ENCODE results near the gene ZMIZ1.

ZMIZ1 gene

DNA sequence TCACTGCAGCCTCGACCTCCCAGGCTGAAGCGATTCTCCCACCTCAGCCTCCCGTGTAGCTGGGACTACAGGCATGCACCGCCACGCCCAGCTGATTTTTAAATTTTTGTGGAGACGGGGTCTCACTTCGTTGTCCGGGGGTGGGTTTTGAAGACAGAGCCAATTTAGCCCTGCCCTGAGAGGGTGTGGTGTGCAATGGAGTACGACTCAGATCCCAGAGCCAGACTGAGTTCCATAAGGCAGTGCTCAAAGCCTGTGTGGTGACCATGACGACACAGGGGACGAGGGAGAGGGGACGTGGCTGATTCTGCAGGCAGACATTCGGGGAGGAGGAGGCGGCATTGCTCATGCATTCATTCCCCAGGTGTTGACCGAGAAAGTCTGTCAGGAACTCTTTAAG, 72.1 kb downstream of the ZMIZ1 start:
- no peak for DNase-seq

DNA sequence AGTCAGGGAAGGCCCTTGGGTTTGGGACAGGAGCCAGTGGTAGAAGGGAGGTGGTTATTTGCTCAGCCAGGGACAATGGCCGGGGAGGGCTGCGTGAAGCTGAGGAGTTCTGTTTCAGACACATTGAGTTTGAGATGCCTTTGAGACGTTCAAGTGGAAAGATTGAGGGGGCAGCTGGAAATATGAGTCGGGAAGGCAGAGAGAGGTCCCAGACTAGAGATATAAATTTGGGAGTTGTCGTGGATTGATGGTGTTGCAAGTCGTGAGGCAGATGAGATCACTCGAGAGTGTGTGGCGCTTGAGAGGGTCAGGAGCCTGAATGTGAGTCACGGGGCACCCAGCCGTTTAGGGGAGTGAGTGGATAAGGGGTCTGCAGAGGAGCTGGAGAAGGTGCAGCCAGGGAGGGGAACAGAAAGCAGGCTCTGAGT, 73.3 kb downstream of the ZMIZ1 start:
- DNase-seq: peak; percentile 43

DNA sequence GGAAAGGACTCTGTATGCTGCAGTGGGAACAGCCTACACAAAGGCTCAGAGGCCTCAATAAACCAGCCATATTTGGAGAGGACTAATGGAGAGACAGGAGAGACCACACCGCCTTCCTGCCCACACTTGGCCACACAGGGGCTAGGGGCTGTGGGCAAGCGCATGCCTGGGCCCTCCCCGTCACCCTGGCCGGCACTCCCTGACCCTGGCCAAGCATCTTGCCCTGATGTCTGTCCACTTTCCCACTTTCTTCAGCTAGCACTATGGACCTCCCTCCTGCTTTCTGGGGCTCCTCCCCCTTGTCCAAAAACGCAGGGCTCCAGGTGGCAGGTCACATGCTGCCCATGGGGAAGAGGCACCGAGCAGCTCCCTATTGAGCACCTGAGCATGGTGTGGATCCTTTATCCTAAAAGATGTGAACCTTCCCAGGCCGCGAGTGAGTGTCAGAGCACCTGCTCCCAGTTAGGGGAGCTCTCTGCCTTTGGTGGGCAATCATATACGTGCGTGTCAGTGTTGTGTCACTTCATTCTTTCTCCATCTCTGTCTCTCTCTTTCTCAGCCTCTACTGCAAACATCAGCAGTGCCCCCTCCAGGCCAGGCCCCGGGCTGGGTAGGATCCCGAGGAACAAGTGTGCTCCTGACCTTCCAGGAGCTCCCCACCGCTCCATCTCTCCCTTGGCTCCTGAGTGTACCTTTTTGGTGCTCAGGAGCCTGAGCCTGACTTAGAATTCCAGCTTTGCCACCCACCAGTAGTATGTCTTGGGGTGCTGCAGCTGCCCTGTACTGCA, 74.0 kb downstream of the ZMIZ1 start:
- no peak for DNase-seq

DNA sequence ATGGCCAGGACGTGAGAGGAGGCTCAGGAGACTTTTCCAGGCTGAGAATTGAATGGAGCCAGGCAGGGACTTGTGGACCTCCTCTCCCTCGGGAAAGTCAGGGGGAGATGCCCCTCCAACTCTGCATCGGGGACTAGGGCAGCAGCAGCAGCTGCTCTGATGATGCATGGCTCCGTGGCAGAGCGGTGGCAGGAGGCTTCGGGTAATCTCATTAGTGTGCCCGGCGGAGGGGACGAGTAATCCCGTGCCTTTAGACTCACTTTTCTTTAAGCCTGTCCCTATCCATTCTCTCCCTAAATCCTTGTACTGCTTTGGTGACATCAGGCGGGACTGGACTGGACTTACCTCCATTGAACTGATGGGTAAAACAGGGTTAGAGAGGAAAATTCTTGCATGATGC, 75.1 kb downstream of the ZMIZ1 start:
- no peak for DNase-seq

DNA sequence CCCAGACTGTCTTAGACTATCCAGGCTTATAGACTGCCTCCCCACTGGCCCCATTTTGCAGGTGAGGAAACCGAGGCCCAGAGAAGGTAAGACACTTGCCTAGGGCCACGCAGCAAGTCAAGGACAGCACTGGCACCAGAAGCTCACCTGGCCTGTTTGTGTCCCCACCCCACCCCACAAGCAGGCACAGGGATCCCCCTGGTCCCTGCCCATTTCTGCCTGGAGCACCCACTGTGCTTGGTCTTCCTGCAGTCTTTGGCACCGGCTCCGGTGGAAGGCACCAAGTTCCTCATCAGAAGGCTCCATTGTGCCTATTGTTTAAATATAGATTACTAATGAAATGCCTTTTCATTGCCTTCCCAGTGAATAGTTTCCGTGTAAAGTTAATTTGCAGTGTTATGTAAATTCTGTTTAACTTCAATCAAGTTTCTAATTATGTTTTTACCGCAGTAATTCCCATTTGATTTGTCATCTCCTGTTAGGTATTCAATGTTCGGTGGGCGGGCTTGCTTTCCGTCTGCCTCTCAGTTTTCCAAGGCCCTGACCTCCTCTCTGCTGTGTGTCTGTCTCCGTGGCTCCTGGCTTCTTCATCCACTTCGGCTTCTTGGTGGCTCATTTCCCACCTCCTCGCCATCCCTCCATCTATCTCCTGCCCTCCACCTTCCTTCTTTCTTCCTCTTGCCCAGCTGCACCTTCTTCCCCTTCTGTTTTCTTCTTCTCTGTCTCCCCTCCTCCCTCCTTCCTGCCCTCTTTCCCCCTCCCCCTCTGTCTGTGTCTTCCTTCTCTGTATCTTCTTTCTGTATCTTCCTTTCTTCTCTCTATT, 75.8 kb downstream of the ZMIZ1 start:
- no peak for DNase-seq

DNA sequence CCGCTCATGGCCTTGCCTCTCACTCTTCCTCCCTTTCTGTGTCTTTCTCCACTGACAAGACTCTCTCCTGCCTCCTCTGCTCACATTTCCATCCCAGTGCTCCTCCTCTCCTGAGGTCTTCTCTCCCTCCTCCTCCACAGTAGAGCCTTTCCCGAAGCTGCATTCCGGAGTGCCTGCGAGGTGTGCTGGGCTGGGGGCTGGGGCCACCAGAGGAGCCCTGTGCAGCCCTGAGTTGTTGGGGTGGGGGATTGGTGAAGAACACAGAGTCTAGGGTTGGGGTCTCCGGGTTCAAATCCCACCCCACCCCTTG, 76.4 kb downstream of the ZMIZ1 start:
- no peak for DNase-seq

DNA sequence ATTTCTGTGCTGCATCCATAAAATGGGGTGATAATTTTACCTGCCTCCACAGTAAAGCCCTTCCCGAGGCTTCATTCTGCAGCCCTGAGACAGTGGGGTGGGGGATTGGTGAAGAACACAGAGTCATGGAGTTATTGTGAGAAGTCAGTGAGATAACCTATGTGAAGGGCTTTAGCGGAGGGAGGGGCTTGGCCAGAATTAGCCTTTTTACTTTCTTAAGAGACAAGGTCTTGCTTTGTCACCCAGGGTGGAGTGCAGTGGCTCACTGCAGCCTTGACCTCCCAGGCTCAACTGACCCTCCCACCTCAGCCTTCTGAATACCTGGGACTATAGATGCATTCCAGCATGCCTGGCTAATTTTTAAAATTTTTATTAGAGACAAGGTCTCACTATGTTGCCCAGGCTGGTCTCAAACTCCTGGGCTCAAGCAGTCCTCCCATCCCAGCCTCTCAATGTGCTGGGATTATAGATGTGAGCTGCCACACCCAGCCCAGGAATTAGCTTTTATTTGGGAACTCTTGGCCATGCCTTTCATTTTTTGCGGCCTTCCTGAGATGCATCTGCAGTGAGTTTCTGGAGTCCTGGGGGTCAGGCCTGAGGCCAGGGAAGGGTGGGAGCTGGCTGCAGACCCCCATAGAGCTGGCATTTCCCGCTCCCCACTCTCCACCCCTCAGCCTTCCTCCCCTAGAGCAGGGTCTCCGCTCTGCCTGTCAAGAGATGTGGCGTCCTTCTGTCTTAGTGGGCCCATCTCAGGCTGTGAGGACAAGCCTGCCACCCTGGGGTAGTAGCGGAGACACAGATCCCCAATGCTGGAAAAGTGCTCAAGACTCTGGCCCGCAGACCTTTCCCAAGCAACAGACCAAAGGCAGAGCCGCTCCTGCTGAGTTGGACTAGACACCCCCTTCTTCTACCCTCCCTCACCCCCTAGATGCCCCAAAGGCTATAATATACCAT, 77.0 kb downstream of the ZMIZ1 start:
- no peak for DNase-seq

DNA sequence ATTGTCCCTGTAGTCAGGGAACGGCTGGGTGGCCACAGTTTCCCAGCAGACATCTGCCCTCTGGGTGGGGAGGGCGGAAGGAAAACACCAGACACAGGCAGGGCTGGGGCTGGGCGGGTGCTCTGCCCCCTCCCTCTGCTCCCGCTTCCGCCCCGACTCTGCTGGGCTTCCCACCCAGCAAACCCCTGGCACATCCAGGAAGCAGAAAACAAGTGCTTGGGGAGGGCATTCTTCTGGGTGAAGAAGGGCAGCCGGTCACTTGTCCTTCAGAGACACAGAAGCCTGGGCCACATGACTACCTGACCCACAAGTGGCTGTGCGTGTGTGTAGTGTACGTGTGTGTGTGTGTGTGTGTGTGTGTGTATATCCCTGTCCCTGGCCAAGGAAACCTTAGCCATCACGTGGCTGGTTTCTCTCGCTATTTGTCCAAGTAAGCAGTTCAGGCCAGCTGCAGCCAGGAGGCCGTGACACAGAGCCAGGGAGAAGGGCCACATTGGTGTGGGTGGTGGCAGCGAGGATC, 77.9 kb downstream of the ZMIZ1 start:
- no peak for DNase-seq

DNA sequence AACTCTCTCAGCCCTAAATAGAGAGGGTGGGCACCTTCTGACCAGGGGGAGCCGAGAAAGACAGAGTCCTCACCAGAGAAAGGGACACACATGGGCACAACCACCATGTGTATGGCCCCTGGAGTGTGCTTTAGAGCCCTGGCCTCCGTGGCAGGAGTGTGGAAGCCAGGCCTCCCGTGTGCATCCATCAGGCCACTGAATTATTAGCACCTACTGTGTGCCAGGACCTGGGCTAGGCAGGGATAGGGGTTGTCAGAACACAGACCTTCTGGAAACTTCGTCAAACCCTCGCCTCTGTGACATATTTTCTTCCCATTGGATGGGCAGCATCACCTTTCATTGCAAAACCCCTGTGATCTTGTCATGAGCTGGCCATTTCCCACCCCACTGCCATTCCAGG, 78.5 kb downstream of the ZMIZ1 start:
- DNase-seq: no peak

DNA sequence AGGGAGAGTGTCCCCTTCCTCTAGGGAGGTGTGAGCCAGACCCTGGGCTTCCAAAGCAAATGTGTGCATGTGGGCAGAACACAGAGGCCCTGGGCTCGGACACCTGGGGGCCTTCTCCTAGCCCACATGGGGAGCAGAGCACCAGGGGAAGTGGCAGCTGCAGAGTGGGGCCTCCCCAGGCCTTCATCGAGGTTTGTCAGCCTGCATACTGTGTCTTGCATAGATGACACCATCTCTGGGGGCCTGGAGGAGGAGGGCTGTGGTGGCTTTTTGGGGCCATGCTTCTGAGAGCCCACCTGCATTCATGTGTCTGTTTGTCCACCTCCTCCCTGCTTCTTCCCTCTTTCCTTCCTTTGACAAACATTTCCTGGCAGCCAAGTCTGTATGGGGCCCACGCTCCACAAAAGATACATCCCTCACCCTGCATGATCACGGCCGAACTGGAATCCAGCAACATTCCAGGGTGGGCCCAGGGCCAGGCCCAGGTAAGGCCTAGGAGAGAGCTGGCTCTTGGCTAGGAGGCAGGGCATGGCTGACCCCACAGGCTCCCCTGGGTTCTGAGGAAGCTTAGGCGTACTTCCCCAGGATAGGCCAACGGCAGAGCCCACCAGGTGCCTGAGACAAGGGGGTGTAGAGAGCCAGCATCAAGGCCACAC, 79.2 kb downstream of the ZMIZ1 start:
- no peak for DNase-seq

DNA sequence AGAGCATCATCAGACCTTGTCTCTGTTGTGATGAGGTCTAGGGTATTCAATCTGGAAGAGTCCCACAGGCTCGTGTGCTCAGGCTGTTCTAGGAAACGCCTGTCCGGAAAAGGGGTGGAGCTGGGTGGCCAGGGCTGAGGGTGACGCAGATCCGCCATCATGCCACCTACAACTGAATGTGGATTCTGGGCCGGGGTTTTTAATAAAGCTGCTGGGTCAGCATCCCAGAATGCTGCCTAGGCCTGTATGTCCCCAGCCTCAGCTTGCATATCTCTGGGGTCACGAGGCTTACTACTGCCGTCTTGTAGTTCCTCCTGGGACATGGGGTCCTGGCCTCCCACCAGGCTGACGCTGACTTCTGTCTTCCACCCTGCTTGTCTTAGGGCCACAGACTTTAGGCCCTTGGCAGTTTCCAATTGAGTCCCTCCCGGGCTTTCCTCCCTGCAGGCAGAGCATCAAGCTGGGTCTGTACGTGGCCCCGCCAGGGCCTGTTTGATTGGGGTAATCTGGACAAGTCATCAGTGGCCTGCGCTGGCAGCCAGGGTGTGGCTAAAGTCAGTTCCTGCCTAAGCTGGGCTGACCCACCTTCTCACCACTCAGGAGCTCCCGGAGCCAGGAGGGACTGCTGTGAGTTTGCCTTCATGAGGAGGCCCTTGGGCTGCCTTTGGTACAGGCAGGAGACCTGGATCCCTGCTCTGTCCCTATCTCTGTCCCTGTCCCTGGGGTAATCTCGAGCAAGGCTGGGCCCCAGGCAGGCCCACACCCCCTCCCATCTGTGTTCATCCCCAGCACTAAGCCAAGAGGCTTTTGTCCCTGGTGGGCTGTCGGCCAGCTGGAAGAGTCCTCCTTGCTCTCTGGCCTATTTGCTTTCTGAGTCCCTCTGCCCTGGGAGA, 79.9 kb downstream of the ZMIZ1 start:
- no peak for DNase-seq

DNA sequence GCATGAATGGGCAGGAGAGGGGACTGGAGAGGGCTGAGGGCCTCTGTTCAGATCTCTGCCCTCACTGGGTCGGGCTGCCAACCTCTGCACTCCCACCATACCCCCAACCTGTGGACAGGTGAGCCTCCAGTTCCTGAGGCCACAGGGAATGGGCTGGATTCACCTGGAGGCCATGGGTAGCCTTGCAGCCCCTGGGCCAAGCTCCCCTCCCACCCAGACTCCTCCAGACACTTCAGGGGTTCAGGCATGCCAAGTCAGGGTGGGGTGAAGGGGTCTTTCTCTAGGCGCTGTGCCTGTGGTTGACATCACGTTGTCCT, 80.5 kb downstream of the ZMIZ1 start:
- DNase-seq: no peak

DNA sequence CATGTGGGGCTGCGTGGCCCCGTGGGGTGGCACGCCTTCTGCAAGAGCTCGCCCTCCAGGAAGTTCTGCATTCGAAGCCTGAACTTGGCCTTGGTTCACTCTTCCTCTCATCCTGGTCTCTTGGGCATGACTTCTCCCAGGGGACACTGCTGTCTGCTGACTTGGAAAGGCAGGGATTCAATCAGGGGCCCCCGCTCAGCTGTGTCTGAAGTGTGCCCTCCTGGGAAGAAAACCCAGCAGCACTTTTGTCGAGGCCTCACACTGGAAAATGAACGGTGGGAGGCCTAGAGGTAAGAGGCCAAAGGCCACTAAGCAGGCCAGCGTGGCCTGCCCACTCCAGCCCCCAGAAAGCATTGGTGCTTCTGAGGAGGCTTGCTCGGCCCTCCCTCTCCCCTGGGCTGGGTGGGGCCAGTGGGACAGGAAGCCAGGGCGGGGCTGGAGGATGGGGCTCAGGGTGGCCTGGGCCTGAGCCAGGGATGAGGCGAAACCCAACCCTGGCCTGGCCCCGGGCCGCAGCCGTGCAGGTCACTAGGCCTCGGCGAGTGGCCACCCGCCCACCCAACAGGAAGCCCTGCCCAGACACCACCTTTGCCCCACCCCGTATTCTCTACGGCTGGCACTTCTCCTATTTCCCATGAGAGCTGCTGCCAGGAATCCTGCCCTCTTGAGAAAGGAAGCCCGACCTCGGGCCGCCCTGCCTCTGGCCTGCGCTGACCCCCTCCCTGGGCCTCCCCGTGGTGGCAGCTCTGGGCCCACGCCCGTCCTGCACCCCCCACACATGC, 81.1 kb downstream of the ZMIZ1 start:
- DNase-seq: peak; percentile 23

DNA sequence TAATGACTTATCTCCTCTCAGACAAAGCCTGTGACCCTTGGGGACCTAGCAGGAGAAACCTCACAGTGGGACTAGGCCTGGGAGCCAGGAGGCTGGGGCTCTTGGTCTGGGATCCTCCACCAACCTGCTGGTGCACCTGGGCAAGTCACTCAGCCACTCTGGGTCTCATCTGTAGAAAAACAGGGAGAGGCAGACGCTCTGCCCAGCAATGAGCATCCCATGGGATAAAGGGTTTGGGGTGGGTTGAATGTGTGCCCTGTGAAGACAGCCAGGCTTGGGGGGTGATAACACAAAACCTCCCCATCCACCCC, 81.6 kb downstream of the ZMIZ1 start:
- no peak for DNase-seq

DNA sequence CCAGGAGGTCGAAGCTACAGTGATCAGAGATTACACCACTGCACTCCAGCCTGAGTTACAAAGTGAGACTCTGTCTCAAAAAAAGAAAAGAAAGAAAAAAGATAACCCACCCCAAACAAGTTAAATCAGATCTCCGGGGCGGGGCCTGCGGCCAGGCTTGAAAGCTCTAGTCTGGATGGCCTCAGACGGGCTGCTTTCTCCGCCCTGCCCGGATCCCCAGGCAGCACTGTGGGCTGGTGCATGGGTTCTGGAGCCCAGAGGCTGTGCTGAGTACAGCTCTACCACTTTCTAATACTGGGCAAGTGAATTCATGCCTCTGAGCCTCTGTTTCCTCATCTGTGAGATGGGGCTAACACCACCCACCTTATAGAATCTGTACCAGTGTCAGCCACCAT, 83.7 kb downstream of the ZMIZ1 start:
- no peak for DNase-seq

DNA sequence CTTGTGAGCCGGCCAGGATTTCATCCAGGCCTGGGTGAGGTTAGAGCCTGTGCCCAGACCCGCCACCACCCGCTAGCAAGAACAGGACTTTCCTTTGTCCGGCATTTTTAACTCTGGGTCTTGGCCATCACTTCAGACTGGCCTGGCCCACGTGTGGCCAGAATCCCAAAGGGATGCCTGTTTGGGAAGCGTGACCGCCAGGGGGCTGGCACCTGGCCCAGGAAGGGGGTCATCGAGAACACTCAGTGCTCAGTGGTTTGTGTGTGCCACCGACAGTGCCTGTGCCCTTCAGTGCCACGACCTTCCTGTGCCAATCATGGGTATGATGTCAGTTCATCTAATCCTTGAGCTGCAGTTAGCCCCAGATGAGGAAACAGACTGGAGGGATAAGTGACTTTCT, 85.0 kb downstream of the ZMIZ1 start:
- DNase-seq: no peak

DNA sequence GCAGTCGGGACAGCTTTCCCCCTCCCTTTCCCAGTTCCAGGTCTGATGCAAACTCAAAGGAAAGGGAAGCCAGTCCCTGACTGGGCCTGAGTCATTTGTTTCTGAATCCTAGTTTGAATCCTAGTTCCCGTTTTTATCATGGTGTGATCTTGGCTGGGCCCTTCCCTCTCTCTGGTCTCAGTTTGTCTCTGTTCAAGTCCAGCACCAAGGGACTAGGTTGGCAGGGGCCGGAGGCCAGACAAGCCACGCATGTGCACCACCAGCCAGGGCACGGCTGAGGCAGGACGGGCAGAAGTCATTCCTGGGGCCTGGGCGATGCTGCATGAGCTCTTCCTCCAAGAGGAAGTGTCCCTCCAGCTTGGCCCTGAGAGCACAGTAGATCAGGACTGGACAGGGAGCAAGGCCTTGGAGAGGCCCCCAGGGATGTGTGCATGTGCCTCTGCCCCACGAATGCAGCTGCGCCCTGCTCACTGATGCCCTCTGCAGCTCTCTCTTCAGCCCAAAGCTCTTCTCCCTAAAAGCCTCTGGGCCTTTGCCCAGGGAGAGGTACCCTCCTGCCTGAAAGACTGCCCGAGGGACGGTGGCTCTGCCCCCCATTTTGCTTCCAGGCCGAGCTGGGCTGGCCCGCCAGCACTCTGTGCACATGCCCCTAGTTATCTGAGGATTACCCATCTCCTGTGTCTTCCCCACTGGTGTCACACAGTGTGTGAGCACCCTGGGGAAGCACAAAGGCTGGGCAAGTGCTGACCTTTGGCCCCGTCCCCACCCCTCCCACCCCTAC, 86.7 kb downstream of the ZMIZ1 start:
- peak; percentile 55 for DNase-seq

DNA sequence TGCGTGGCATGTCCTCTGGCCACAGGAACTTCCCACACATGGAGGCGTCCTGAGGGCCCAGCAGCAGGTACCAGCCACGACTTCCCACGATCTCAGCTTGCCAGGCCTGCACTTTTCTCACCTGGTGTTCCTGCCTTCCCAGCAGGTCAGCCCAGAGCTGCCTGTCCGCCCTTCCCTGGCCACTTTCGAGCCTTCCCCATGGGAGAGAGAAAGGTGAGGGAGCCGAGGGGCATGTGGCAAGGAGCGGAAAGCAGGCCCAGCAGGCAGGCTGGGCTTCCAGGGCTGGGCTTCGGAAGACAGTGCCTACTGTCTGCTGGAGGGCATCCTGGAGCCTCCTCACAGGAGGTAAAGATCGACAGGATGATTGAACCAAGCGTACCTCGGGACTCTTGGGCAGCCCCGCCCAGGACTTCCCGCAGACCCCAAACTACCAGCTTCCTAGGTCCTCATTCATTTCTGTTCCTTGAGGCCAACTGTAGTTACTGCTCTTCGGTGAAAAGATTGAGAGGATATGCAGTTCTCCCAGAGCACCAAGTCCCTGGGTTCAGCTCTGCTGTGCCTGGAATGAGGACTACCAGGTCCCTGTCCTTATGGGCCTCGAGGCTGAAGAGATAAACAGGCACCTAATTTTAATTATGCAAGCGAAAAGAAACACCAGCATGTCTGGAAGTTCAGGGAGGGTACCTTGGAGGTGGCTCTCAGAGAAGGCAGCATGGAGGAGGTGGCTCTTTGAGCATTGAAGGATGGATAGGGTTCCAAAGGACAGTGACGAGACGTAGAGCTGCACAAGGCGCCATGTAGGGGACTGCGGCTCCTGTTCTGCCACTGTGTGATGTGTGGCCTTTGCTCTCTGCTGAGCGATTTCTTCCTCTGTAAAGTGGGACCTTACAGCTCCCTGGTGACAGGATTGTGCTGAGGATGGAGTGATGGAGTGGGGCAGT, 87.8 kb downstream of the ZMIZ1 start:
- no peak for DNase-seq

DNA sequence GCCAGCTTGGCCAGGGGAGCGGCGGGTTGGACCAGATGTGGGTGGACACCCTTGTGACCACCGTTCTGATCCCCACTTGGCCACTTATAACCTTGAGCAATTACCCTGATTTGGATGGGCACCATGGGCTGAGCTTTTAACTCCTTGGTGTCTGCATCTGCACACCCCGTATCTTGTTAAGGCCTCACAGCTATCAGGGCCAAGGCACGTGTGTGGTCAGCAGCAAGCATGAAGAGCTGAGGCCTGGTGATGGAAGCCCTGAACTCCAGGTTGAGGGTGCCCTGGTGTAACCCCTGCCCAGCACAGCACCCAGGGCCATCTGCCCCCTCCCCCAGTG, 89.2 kb downstream of the ZMIZ1 start:
- DNase-seq: no peak
